Measurements from ENCODE around the gene TPCN2. TPM values are rescaled to one million over a fixed set of nuclear protein-coding genes. Genes with fewer than 3 reads are reported as not detected.

TPCN2 gene
- total RNA-seq, 1 donor from 2014 or later = 31.4 TPM

DNA sequence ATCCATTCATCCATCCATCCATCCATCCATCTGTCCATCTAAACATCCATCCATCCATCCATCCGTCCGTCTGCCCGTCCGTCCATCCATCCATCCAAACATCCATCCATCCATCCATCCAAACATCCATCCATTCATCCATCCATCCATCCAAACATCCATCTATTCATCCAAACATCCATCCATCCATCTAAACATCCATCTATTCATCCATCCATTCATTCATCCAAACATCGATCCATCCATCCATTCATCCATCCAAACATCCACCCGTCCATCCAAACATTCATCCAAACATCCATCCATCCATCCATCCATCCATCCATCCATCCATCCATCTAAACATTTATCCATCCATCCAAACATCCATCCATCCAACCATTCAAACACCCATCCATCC lies 61.7 kb downstream of the TPCN2 start:
- Mint-ChIP-seq H3K9me3 (ENCODE audit: unreplicated experiment) (no peaks in the 10 kb centered on the region), H3K4me3 (ENCODE audit: unreplicated experiment) (peak overlapping the region; percentile 1), H3K27me3 (ENCODE audit: unreplicated experiment) (peaks cover 11% of the 10 kb centered on the region), H3K36me3 (ENCODE audit: low read depth, unreplicated experiment) (peaks cover 9% of the 10 kb centered on the region), H3K4me1 (ENCODE audit: unreplicated experiment) (peaks cover 5% of the 10 kb centered on the region), H3K27ac (ENCODE audit: unreplicated experiment) (no peak overlapping the region)
- DNase-seq (ENCODE audit: low spot score) = no peak
- TF ChIP-seq, protein P1, sequence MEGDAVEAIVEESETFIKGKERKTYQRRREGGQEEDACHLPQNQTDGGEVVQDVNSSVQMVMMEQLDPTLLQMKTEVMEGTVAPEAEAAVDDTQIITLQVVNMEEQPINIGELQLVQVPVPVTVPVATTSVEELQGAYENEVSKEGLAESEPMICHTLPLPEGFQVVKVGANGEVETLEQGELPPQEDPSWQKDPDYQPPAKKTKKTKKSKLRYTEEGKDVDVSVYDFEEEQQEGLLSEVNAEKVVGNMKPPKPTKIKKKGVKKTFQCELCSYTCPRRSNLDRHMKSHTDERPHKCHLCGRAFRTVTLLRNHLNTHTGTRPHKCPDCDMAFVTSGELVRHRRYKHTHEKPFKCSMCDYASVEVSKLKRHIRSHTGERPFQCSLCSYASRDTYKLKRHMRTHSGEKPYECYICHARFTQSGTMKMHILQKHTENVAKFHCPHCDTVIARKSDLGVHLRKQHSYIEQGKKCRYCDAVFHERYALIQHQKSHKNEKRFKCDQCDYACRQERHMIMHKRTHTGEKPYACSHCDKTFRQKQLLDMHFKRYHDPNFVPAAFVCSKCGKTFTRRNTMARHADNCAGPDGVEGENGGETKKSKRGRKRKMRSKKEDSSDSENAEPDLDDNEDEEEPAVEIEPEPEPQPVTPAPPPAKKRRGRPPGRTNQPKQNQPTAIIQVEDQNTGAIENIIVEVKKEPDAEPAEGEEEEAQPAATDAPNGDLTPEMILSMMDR (IDR thresholded peaks at IDR 0.05; ENCODE audit: unreplicated experiment) = no peak

GRCh38 chr11:69111624-69112542 lies 63.2 kb downstream of the TPCN2 start:
- Mint-ChIP-seq H3K4me1 (ENCODE audit: unreplicated experiment) (peaks cover 4% of the 10 kb centered on the region), H3K27me3 (ENCODE audit: unreplicated experiment) (peaks cover 11% of the 10 kb centered on the region), H3K4me3 (ENCODE audit: unreplicated experiment) (no peak overlapping the region), H3K27ac (ENCODE audit: unreplicated experiment) (no peak overlapping the region), H3K9me3 (ENCODE audit: unreplicated experiment) (no peaks in the 10 kb centered on the region), H3K36me3 (ENCODE audit: low read depth, unreplicated experiment) (peaks cover 9% of the 10 kb centered on the region)
- no peak for DNase-seq (ENCODE audit: low spot score)
- TF ChIP-seq, protein P1 (IDR thresholded peaks at IDR 0.05; ENCODE audit: unreplicated experiment) = no peak

- H3K27ac Mint-ChIP-seq (ENCODE audit: unreplicated experiment) = no peak overlapping the region
- TF ChIP-seq, protein P1 (IDR thresholded peaks at IDR 0.05; ENCODE audit: unreplicated experiment) = no peak
These were observed 64.5 kb downstream of the TPCN2 start for GRCh38 chr11:69113226-69113625.

GRCh38 chr11:69113646-69114340 lies 65.1 kb downstream of the TPCN2 start:
- Mint-ChIP-seq H3K4me3 (ENCODE audit: unreplicated experiment) (no peak overlapping the region), H3K27me3 (ENCODE audit: unreplicated experiment) (peaks cover 14% of the 10 kb centered on the region), H3K9me3 (ENCODE audit: unreplicated experiment) (no peaks in the 10 kb centered on the region), H3K36me3 (ENCODE audit: low read depth, unreplicated experiment) (peaks cover 9% of the 10 kb centered on the region), H3K4me1 (ENCODE audit: unreplicated experiment) (no peaks in the 10 kb centered on the region), H3K27ac (ENCODE audit: unreplicated experiment) (no peak overlapping the region)
- DNase-seq (ENCODE audit: low spot score) = no peak
- TF ChIP-seq, protein P1 (IDR thresholded peaks at IDR 0.05; ENCODE audit: unreplicated experiment) = no peak

More at GRCh38 chr11:69113226-69113625, 64.5 kb downstream of the TPCN2 start:
- H3K4me3 Mint-ChIP-seq (ENCODE audit: unreplicated experiment) = no peak overlapping the region
- peaks cover 9% of the 10 kb centered on the region for H3K36me3 Mint-ChIP-seq (ENCODE audit: low read depth, unreplicated experiment)
- H3K27me3 Mint-ChIP-seq (ENCODE audit: unreplicated experiment) = peaks cover 14% of the 10 kb centered on the region
- H3K4me1 Mint-ChIP-seq (ENCODE audit: unreplicated experiment) = no peaks in the 10 kb centered on the region
- DNase-seq (ENCODE audit: low spot score) = no peak
- H3K9me3 Mint-ChIP-seq (ENCODE audit: unreplicated experiment) = no peaks in the 10 kb centered on the region
